CD4-positive, alpha-beta T cell treated with Interleukin-1 beta for 1 hour (primary cell): ENCODE results near the gene TIMELESS.
A peak's percentile ranks its signal among the peaks of the same experiment; 100 is the strongest.
"Not testable (repeated sequence)": the region's sequence is repeated elsewhere in the genome, so short reads cannot be mapped to it uniquely, and the experiment has no call there.

ENCODE experiments used
- DNase-seq, 2 donors: peaks; one replicate each; pipeline ENCODE4 v3.0.0-alpha.2; 2020 to 2022

The TIMELESS gene

DNA sequence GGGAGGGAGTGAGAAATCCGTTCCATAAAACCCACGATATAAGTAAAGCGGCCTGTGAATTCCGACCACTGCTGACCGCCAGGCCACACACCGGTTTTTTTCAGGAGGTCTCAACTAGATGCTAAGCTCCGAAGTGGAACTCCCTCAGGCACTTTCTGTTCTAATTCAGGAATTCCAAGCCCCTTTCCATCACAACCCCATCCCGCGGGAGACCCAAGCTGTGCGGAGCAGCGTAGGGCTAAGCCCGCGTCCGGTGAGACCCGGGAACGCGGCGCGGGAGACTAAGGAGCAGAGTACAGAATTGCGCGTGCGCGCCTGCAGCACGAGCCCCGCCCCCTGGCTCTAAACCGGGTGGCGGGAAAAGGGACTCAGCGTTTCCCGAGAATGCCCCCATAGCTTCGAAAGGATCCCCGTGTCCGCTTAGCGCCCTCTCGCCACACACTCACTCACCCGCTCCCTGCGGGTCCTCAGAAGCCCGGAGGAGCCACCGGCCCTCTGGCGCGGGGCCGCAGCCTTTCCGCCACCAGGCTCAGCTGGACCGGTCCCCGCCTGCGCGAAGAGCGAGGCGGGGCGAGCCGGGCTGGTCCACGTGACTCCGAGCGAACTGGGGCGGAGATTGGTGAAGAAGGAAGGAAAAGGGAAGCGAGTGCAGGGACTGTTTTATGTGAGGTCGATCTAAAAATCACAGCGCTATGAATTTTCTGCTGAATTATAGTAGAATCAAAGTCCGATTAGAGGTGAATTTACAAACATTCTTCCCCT is at the start of gene TIMELESS:
Gene TIMELESS, minus strand, starts transcription at position 567 of the 762 bp plus-strand sequence. CDS start 15,256 bp downstream, outside the sequence.
- peak; percentile 84 to 86 for DNase-seq

DNA sequence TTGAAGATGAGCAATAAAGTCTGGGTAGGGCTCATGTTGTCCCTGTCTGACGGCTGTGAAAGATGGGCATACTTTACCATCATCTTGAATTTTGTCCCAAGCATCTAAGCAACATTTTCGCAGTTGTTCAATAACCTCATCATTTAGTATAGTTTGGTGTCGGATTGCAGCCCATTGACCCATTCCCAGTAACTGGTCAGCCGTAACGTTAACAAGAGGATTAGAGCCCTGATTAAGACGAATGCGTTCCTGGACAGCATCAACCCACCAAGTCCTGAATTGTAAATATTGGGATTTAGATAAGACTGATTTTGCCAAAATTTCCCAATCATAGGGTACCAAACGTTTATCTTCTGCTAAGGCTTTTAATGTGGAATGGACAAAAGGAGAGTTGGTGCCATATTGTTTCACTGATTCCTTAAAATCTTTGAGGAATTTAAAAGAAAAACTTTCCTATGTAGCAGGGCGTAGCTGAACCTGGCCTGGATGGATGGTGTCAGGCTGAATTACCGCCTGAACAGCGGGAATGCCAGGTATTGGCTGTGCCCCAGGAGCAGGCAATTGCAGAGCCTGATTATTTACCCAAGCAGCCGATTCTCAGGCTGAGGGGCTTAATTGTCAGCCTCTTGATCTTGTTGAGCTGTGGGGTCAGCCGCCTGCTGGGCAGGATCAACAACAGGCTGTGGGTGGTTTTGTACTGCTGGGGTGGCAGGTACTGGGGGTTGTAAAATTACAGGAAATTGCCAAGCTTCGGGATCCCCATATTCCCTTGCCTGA is 49.1 kb upstream of the TIMELESS start:
- DNase-seq: not testable (repeated sequence)

DNA sequence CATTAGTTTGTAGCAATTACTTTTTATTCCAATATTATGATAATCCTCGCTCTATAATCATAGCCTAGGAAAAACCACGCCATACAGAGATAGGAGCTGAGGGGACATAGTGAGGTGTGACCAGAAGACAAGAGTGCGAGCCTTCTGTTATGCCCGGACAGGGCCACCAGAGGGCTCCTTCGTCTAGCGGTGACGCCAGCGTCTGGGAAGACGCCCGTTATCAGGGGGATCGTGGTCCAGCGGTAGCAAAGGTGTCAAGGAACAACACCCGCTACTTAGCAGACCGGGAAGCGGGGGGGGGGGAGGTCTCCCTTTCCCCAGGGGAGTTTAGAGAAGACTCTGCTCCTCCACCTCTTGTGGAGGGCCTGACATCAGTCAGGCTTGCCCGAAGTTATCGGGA is 47.5 kb upstream of the TIMELESS start:
- peak; percentile 23 to 63 for DNase-seq

- DNase-seq: not testable (repeated sequence)
These were observed 45.3 kb upstream of the TIMELESS start for GRCh38 chr12:56494481-56494880.

GRCh38 chr12:56494106-56494415 is 44.8 kb upstream of the TIMELESS start:
- DNase-seq: not testable (repeated sequence)

DNA sequence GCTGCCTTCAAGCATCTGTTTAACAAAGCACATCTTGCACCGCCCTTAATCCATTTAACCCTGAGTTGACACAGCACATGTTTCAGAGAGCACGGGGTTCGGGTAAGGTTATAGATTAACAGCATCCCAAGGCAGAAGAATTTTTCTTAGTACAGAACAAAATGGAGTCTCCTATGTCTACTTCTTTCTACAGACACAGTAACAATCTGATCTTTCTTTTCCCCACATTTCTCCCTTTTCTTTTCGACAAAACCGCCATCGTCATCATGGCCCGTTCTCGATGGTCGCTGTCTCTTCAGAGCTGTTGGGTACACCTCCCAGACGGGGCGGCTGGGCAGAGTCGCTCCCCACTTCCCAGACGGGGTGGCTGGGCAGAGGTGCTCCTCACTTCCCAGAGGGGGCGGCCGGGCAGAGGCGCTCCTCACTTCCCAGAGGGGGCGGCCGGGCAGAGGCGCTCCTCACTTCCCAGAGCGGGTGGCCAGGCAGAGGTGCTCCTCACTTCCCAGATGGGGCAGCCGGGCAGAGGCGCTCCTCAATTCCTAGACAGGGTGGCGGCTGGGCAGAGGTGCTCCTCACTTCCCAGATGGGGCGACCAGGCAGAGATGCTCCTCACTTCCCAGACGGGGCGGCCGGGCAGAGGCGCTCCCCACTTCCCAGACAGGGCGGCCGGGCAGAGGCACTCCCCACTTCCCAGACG is 44.3 kb upstream of the TIMELESS start:
- DNase-seq: not testable (repeated sequence)

- DNase-seq: no peak
These were observed 41.1 kb upstream of the TIMELESS start for GRCh38 chr12:56490360-56490759.

DNA sequence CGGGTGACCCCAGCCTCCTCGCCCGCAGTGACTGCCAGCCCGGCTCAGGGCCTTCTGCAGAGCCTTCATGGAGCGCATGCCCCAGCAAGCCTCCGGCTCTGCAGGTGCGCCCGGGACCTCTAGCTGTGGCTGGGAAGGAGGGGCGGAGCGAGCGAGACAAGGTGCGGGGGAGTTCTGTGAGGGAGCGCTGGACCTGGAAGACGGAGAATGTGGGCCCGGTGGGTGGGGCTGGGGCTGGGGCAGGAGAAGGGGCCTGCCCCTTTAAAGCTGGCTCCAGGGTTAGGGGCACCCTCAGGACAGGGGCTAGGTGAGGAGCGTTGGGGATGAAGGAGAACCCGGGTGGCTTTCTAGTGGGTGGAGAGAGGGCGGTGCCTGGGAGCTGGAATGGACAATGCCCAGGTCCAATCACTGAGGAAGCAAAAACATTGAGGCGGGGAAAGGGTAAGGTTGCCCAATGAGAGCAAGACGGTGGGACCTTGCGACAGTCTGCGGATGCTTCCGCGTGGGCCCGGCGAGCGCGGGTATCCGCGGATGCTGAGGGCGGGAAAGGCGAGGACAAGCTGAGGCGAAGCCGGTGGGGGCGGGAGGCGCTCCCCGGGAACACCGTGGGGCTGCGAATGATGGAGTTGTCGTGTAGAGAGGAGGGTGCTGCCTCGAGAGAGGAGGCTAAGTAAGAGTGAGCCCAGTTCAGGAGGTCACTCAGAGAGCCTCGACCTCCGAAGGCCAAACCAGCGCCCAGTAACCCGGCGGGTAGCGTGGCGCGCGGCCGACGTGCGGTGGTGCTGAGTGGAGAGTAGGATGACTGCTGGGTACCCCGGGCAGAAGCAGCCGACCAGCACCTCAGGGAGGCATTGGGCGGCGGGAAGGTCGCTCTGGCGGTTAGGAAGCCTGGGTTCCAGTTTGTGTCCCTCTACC is 39.1 kb upstream of the TIMELESS start, which contains the start of gene GLS2:
Gene GLS2, minus strand, starts transcription at position 121 of the 915 bp plus-strand sequence. Its CDS starts 43 bp downstream, at position 78.
- DNase-seq: peak; percentile 79 to 83

DNA sequence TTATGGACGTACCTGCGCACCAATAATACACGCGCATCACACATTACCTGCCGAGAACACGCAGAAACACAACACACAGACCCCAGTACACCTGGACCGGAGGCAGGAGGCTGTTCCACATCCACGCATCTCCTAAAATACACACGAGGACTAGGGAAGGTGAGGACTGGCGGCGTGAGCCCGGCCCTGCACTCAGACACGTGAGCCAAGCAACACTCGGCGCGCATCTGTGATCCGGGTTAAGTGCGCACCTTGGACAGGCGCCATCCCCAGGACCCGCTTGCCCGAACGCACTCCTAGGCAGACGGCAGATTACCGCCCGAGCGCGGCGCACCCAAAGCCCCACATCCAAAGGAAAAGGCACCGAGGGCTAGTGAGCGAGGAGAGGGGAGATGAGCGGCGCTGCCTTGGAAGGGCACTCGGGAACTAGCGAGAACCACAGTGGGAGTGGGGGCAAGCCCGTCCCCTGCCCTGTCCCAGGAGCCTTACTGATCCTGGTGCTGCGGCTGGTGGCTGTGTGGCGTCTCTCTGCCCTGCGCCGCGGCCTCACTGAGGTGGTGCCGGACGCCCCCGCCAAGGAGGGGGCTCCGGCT is 38.3 kb upstream of the TIMELESS start:
- peak in 1 of 2 donors; percentile 5 for DNase-seq

DNA sequence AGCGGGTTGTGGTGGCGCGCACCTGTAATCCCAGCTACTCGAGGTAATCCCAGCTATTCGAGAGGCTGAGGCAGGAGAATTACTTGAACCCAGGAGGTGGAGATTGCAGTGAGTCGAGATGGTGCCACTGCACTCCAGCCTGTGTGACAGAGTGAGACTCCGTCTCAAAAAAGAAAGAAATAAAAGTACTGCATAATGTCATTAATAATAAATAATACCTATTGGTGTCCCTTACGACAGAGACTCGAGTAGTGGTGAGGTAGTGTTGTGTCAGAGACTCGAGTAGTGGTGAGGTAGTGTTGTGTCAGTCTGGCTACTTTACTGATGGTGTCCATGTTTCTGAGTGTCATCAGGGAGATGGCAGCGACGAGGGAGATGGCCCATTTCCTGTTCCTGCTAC is 37.5 kb upstream of the TIMELESS start:
- no peak for DNase-seq

GRCh38 chr12:56484566-56484965 is 35.3 kb upstream of the TIMELESS start:
- DNase-seq: no peak

- DNase-seq: no peak
These were observed 30.4 kb upstream of the TIMELESS start for GRCh38 chr12:56479625-56480024.

GRCh38 chr12:56477521-56478225 is 28.4 kb upstream of the TIMELESS start:
- DNase-seq: no peak

DNA sequence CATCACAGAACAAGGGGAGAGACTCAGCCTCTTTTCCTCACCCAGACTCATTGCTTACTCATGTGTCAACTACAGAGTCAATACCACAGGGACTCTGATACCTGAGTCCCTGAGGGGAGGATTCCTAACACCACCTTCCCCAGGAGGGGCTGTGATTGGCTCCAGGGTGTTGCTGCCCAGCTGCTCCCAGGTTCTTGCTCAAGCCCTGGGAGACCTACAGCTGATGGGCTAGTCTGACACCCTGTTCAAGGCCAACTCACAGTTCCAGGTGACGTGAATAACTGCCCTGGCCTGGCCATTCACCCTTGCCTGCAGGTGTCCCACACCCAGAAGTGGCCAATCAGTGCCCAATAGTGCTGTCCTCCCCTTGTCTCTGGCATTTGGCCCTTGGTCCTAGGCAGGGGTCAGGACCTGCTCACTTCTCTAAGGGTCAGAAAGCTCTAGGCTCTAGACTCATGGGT is 27.8 kb upstream of the TIMELESS start:
- DNase-seq: no peak

- DNase-seq: no peak
These were observed 26.9 kb upstream of the TIMELESS start for GRCh38 chr12:56476143-56476542.

DNA sequence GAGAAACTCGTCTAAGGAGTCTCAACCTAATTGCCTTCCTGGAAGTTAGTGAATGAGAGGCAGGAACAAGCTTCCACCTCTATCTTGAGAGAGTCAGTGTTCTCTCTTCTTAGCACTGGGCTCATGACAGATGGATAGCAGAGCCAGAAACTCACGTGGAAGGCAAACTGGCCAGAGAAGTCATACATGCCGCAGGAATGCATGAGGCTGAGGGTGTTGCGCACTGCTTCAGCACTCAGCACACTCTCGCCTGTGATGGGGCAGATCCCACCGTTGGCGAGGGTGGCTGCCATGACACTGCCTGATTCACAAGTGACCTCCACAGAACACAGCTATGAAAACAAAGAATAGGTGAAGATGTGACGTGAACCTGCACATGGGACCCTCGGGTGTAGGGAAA is 25.2 kb upstream of the TIMELESS start:
- no peak for DNase-seq

DNA sequence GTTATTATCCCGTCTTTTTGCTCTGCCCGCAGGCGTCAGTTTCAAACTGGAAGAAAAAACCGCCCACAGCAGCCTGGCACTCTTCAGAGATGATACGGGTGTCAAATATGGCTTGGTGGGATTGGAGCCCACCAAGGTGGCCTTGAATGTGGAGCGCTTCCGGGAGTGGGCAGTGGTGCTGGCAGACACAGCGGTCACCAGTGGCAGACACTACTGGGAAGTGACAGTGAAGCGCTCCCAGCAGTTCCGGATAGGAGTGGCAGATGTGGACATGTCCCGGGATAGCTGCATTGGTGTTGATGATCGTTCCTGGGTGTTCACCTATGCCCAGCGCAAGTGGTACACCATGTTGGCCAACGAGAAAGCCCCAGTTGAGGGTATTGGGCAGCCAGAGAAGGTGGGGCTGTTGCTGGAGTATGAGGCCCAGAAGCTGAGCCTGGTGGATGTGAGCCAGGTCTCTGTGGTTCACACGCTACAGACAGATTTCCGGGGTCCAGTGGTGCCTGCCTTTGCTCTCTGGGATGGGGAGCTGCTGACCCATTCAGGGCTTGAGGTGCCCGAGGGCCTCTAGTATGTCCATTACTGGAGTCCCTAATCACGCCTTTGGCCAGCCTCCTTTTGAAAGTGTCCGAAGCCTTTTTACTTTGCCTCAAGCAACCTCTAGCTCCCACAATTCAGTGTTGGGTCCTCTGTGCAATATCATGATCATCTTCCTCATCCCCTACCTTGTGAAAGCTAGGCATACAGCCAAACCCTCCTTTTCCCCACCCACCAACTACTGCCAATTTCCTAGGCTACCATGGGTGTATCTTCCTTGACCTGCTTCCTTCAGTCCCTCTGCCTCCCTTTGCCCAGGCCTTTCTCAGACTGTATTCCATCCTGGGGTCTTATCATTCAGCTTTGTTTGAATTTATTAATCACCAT is 20.0 kb upstream of the TIMELESS start:
- DNase-seq: no peak

DNA sequence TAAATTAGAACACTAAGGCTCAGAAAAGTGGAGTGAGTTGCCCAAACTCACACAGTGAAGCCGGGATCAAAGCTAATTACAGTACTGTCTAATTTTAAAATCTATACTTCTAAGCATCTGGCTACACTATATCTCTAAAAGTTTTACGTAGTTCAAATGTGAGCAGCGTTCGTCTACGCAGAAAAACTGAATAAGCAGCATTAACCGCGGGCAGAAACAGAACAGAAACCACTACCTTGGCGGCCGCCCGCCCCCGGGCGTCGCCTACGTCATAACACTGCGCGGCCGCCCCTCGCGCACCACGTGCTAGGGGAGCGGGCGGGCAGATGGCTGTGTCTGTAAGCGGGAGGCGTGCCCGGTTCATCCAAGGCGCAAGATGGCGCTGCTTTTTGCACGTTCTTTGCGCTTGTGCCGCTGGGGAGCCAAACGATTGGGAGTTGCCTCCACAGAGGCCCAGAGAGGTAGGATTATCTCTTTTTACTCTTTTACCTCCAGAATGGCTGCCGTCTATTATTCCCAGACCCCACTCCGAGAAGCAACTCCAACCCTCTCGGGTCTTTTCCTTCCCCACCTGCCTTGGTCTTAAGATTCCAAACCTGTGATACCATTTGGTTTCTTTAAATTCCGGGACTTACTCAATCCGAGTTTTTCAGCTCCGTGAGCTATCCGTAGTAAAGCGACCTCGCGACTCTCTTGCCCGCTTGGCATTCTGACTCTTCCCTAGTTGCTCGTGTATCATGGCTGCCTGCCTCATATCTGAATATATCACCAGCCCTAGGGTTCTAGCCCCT is 19.2 kb upstream of the TIMELESS start, which contains the start of gene SPRYD4:
Gene SPRYD4, plus strand, starts transcription at position 363 of the 791 bp plus-strand sequence. Its CDS starts 14 bp downstream, at position 377.
- peak; percentile 95 for DNase-seq

DNA sequence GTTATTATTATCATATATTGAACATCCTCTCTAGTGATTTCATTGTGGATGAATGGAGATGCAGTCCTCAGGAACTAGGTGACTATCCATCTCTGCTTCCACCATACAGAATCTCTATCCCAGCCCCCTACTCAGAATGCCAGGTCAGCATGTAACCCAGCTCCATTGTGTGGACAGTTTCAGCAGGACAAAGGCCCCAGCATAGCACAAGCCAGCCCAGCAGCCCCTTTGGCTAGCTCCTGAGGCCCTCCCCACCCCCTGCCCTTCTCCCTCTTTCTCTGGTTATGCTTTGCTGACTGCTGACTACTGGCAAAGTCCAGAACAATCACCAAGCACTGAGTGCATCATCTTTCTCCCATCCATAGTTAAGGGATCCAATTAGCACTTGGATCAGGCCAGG is 13.3 kb upstream of the TIMELESS start:
- DNase-seq: no peak
